ENCODE measurements around the gene FRG2C.
"Not testable (repeated sequence)": the region's sequence is repeated elsewhere in the genome, so short reads cannot be mapped to it uniquely, and the experiment has no call there.

FRG2C gene

GRCh38 chr3:75669348-75670297 is 5.5 kb downstream of the FRG2C start:
- DNase-seq, result not testable (repeated sequence)

GRCh38 chr3:75670298-75671286 is 6.5 kb downstream of the FRG2C start:
- DNase-seq, result not testable (repeated sequence)

GRCh38 chr3:75671287-75672139 is 7.4 kb downstream of the FRG2C start:
- DNase-seq, result not testable (repeated sequence)

GRCh38 chr3:75672140-75672775 is 8.1 kb downstream of the FRG2C start:
- DNase-seq, result not testable (repeated sequence)

GRCh38 chr3:75683965-75684364 is 19.8 kb downstream of the FRG2C start:
- DNase-seq, result not testable (repeated sequence)

- no peak for DNase-seq
Observed at GRCh38 chr3:75687323-75687722, 23.2 kb downstream of the FRG2C start.

- no peak for DNase-seq
Observed at GRCh38 chr3:75692061-75692460, 27.9 kb downstream of the FRG2C start.
